ENCODE results near the gene GLIPR2. TPM values are rescaled to one million over a fixed set of nuclear protein-coding genes. Genes with fewer than 3 reads are reported as not detected.

Gene GLIPR2
- polyA plus RNA-seq, 1 of the 3 experiments (the other 2 are of a cell fraction): 38.3 TPM

DNA sequence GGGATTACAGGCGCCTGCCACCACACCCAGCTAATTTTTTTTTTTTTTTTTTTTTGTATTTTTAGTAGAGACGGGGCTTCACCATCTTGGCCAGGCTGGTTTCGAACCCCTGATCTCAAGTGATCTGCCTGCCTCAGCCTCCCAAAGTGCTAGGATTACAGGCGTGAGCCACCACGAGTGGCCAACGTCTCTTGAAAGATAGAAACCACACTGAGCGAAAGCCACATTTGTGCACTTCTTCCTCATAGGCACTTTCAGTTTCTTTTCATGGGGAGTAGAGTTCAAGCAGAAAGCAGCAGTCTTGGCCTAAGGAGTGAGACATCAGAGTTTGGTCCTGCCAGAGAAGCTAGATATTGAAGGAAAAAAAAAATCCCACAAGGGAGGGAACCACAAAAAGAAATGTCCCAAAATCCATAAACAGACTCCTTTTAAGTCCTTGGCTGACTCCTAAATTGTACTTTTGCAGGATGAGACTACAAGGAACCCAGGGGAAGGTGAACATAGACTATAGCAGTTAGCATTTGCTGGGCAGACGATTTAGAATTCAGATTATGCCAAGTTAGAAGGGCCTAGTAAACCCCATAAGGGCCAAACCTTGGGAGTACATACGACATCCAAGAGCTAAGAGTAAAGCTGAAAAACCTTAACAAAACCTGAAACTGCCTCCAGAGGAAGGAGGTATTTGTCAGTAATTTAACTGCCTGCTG lies 43.9 kb upstream of the GLIPR2 start:
- peak overlapping the region in 1 of 2 experiments; percentile 90; a peak in 2 of 4 replicates for H3K27ac ChIP-seq (ENCODE audit: low read depth in 2 of 2, low read length in 1 of 2)
- CTCF ChIA-PET: interaction anchor here (1.2 to 1.5 kb wide), 3 partner anchors 9 to 74 kb away, joined by 3 to 5 read pairs (median 4); no protein-coding TSS in a partner anchor

GRCh38 chr9:36093384-36093783 lies 43.1 kb upstream of the GLIPR2 start:
- no peaks in the 10 kb centered on the region for H4K20me1 ChIP-seq (ENCODE audit: insufficient read depth)
- CTCF ChIA-PET: interaction anchor here (1.5 kb wide), 1 partner anchor 73 kb away, joined by 5 read pairs; no protein-coding TSS in a partner anchor
- no peak for DNase-seq
- peaks cover 0 to 26% of the 10 kb centered on the region in 2 experiments for H3K36me3 ChIP-seq (replicated peaks in 1 of 2; ENCODE audit: control insufficient read depth in 1 of 2, insufficient read depth in 2 of 2, low read length in 1 of 2)
- H3K27ac ChIP-seq (ENCODE audit: low read depth in 2 of 2, low read length in 1 of 2): no peak overlapping the region
- no peaks in the 10 kb centered on the region for H3K27me3 ChIP-seq (ENCODE audit: insufficient read depth)
- no peak overlapping the region for H3K4me2 ChIP-seq
- WGBS (ENCODE audit: low lambda C conversion rate): 99% methylated on average over 2 of the region's 2 CpGs
- no peaks in the 10 kb centered on the region for H3K79me2 ChIP-seq (ENCODE audit: insufficient read depth)
- H3K4me1 ChIP-seq (ENCODE audit: control insufficient read depth in 1 of 2, insufficient read depth in 2 of 2, low read depth in 1 of 2, low read length in 1 of 2): peaks cover 0 to 7% of the 10 kb centered on the region in 2 experiments; a peak in 2 of 4 replicates
- no peaks in the 10 kb centered on the region for H3K9me2 ChIP-seq
- H3F3A ChIP-seq (replicated peaks; ENCODE audit: insufficient read depth): peaks cover 42% of the 10 kb centered on the region
- POLR2A ChIA-PET: no interaction called here
- H3K9ac ChIP-seq: no peak overlapping the region
- no peaks in the 10 kb centered on the region for H3K9me3 ChIP-seq
- H3K4me3 ChIP-seq (ENCODE audit: low read depth in 2 of 2, low read length in 1 of 2): no peak overlapping the region
- no peak overlapping the region for H2AFZ ChIP-seq (ENCODE audit: low read depth)
- TF ChIP-seq RXRA (IDR thresholded peaks at IDR 0.05; ENCODE audit: borderline replicate concordance, low read depth) (no peak), POLR2AphosphoS5 (IDR thresholded peaks at IDR 0.05; ENCODE audit: low read depth, low read length) (no peak), FOXJ3 (CRISPR knock-in tag; IDR thresholded peaks at IDR 0.05) (no peak), TAF1 (IDR thresholded peaks at IDR 0.05; ENCODE audit: borderline replicate concordance, low read depth, low read length) (no peak), JUND (IDR thresholded peaks at IDR 0.05) (no peak), REST (IDR thresholded peaks at IDR 0.05; ENCODE audit: low read depth, low read length) (no peak), SMC3 (IDR thresholded peaks at IDR 0.05; ENCODE audit: low read depth, low read length) (no peak), GATA2 (CRISPR knock-in tag; IDR thresholded peaks at IDR 0.05) (no peak), YY1 (IDR thresholded peaks at IDR 0.05; ENCODE audit: low read depth) (no peak), MEF2A (IDR thresholded peaks at IDR 0.05; ENCODE audit: borderline replicate concordance, low read depth) (no peak), TCF12 (IDR thresholded peaks at IDR 0.05) (no peak), RFX5 (IDR thresholded peaks at IDR 0.05; ENCODE audit: low read length) (no peak)
- TF ChIP-seq, protein P1, sequence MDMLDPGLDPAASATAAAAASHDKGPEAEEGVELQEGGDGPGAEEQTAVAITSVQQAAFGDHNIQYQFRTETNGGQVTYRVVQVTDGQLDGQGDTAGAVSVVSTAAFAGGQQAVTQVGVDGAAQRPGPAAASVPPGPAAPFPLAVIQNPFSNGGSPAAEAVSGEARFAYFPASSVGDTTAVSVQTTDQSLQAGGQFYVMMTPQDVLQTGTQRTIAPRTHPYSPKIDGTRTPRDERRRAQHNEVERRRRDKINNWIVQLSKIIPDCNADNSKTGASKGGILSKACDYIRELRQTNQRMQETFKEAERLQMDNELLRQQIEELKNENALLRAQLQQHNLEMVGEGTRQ (IDR thresholded peaks at IDR 0.05; ENCODE audit: borderline replicate concordance, low read depth, low read length): no peak
- TF ChIP-seq, protein P2, sequence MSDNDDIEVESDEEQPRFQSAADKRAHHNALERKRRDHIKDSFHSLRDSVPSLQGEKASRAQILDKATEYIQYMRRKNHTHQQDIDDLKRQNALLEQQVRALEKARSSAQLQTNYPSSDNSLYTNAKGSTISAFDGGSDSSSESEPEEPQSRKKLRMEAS (IDR thresholded peaks at IDR 0.05; ENCODE audit: low read depth): no peak

More for the DNA sequence above, 43.9 kb upstream of the GLIPR2 start:
- WGBS (ENCODE audit: low lambda C conversion rate): 97% methylated on average over 9 of the region's 9 CpGs
- POLR2A ChIA-PET: no interaction called here
- TF ChIP-seq YY1 (IDR thresholded peaks at IDR 0.05; ENCODE audit: low read depth) (no peak), EZH2phosphoT487 (IDR thresholded peaks at IDR 0.05; ENCODE audit: borderline replicate concordance, low read depth) (no peak), MXI1 (IDR thresholded peaks at IDR 0.05; ENCODE audit: low read depth, low read length) (no peak), TAF1 (IDR thresholded peaks at IDR 0.05; ENCODE audit: borderline replicate concordance, low read depth, low read length) (no peak), CTCF (IDR thresholded peaks at IDR 0.05) (no peak)
- no peak overlapping the region for H3K4me3 ChIP-seq (ENCODE audit: low read depth in 2 of 2, low read length in 1 of 2)
- no peak overlapping the region for H3K9ac ChIP-seq
- H3K4me1 ChIP-seq (ENCODE audit: control insufficient read depth in 1 of 2, insufficient read depth in 2 of 2, low read depth in 1 of 2, low read length in 1 of 2): peaks cover 0 to 7% of the 10 kb centered on the region in 2 experiments; a peak in 2 of 4 replicates
- H3K9me3 ChIP-seq: no peaks in the 10 kb centered on the region
- peaks cover 2 to 25% of the 10 kb centered on the region in 2 experiments for H3K36me3 ChIP-seq (replicated peaks in 1 of 2; ENCODE audit: control insufficient read depth in 1 of 2, insufficient read depth in 2 of 2, low read length in 1 of 2)
- H3K27me3 ChIP-seq (ENCODE audit: insufficient read depth): no peaks in the 10 kb centered on the region
- H2AFZ ChIP-seq (ENCODE audit: low read depth): no peak overlapping the region
- peaks cover 41% of the 10 kb centered on the region for H3F3A ChIP-seq (replicated peaks; ENCODE audit: insufficient read depth)
- H4K20me1 ChIP-seq (ENCODE audit: insufficient read depth): no peaks in the 10 kb centered on the region
- no peak overlapping the region for H3K4me2 ChIP-seq
- no peak for DNase-seq
- H3K9me2 ChIP-seq: no peaks in the 10 kb centered on the region
- no peaks in the 10 kb centered on the region for H3K79me2 ChIP-seq (ENCODE audit: insufficient read depth)

Measured in SK-N-SH (cell line).